HCT116 (cell line): Measurements from ENCODE around the gene GOLGA1. TPM values are rescaled to one million over a fixed set of nuclear protein-coding genes. Genes with fewer than 3 reads are reported as not detected.

ENCODE experiments used
- ATAC-seq: fragments of 200-7000 bp; cut with Tn5 transposase; 2 replicates; pipeline ENCODE4 v1.9.1; 2020; ENCODE audit warnings: mild to moderate bottlenecking, moderate library complexity
- BruUV-seq: library from RNA; stranded (reverse); fragments of 400-500 nt; replicated peaks from 2 replicates; lab custom pipeline; 2021; lab: Mats Ljungman, UMichigan
- CTCF ChIA-PET: fragments of 300-600 bp; sonication (Branson Sonifier 250); formaldehyde crosslinking; loops from one replicate; lab custom pipeline; 2021; ENCODE audit warnings: antibody characterized with exemption; lab: Charles Lee
- POLR2A ChIA-PET: fragments of 300-600, 350-600 bp; sonication (Branson Sonifier 250); formaldehyde crosslinking; loops from one replicate; lab custom pipeline; 2021; ENCODE audit warnings: antibody characterized with exemption; lab: Charles Lee
- RAD21 ChIA-PET, 2 experiments: fragments of 300-600 bp; sonication (Branson Sonifier 250); formaldehyde crosslinking; loops; one replicate each; lab custom pipeline; 2023; ENCODE audit warnings: low total read pairs in 2 of 2; ENCODE audit not compliant: uncharacterized antibody in 2 of 2, unreplicated experiment in 2 of 2, low non-redundant PET in 1 of 2; lab: Charles Lee
- DNase-seq: peaks from one replicate; pipeline ENCODE4 v3.0.0-alpha.2; 2010; ENCODE audit warnings: low read depth, low spot score
- H2AFZ ChIP-seq: fragments of 200-600 bp; shearing (Covaris generic), sonication (generic); 2 replicates; pipeline ENCODE4 v1.6.1; 2017; ENCODE audit warnings: low read depth, mixed run types, mixed read lengths, antibody characterized with exemption, low read length; ENCODE audit not compliant: poor library complexity, severe bottlenecking
- H3K27ac ChIP-seq: 2 replicates; pipeline ENCODE4 v1.5.1; 2012; ENCODE audit warnings: low read depth, low read length
- H3K27me3 ChIP-seq: fragments of 200-600 bp; sonication (generic); 2 replicates; pipeline ENCODE4 v1.6.1; 2016; ENCODE audit warnings: mixed run types, low read length, mixed read lengths; ENCODE audit not compliant: insufficient read depth
- H3K36me3 ChIP-seq, 2 experiments: fragments of 200-500 bp in 1 of 2; fragments of 200-600 bp in 1 of 2; sonication (Bioruptor generic) in 1 of 2; sonication (generic) in 1 of 2; 2 replicates each; pipeline versions ENCODE4 v1.5.1 to v1.6.1; 2014 to 2016; ENCODE audit warnings: low read length in 2 of 2, inconsistent platforms in 1 of 2, mixed read lengths in 1 of 2, mixed run types in 1 of 2; ENCODE audit not compliant: insufficient read depth in 2 of 2, control insufficient read depth in 1 of 2
- H3K4me1 ChIP-seq, 2 experiments: fragments of 200-600 bp in 1 of 2; sonication (generic) in 1 of 2; 2 replicates each; pipeline versions ENCODE4 v1.5.1 to v1.6.1; 2012 to 2017; ENCODE audit warnings: low read length in 2 of 2, inconsistent platforms in 1 of 2, mild to moderate bottlenecking in 1 of 2, mixed read lengths in 1 of 2, mixed run types in 1 of 2, moderate library complexity in 1 of 2; ENCODE audit not compliant: insufficient read depth in 2 of 2, control insufficient read depth in 1 of 2
- H3K4me2 ChIP-seq: fragments of 200-600 bp; sonication (generic); 2 replicates; pipeline ENCODE4 v1.6.1; 2017; ENCODE audit warnings: mixed run types, low read length, mixed read lengths
- H3K4me3 ChIP-seq, 2 experiments: fragments of 200-600 bp in 1 of 2; sonication (generic) in 1 of 2; replicated peaks in 1 of 2; 2 replicates each; pipeline ENCODE4 v1.5.1; 2011 to 2016; ENCODE audit warnings: low read length in 2 of 2, control low read depth in 1 of 2, low read depth in 1 of 2, mild to moderate bottlenecking in 1 of 2, mixed read lengths in 1 of 2, mixed run types in 1 of 2
- H3K79me2 ChIP-seq: fragments of 200-600 bp; sonication (generic); 2 replicates; pipeline ENCODE4 v1.6.1; 2017; ENCODE audit warnings: mild to moderate bottlenecking, mixed run types, low read length, moderate library complexity, mixed read lengths; ENCODE audit not compliant: insufficient read depth
- H3K9ac ChIP-seq: fragments of 200-600 bp; sonication (generic); 2 replicates; pipeline ENCODE4 v1.6.1; 2016; ENCODE audit warnings: low read length, mixed read lengths
- H3K9me2 ChIP-seq: fragments of 200-600 bp; sonication (generic), shearing (Covaris generic); 2 replicates; pipeline ENCODE4 v1.6.1; 2017; ENCODE audit warnings: mixed run types, mild to moderate bottlenecking, moderate library complexity; ENCODE audit not compliant: insufficient read depth
- H3K9me3 ChIP-seq, 2 experiments: fragments of 200-500 bp in 1 of 2; fragments of 200-600 bp in 1 of 2; sonication (Bioruptor generic) in 1 of 2; sonication (generic) in 1 of 2; 2 replicates each; pipeline ENCODE4 v1.6.1; 2014 to 2017; ENCODE audit warnings: low read length in 2 of 2, mixed read lengths in 2 of 2, inconsistent platforms in 1 of 2, low read depth in 1 of 2, mild to moderate bottlenecking in 1 of 2, mixed run types in 1 of 2, moderate library complexity in 1 of 2; ENCODE audit not compliant: control insufficient read depth in 1 of 2, insufficient read depth in 1 of 2
- H4K20me1 ChIP-seq: fragments of 200-600 bp; sonication (generic), shearing (Covaris generic); 2 replicates; pipeline ENCODE4 v1.6.1; 2017; ENCODE audit warnings: mixed run types, mild to moderate bottlenecking, moderate library complexity; ENCODE audit not compliant: insufficient read depth
- ATF3 ChIP-seq: IDR thresholded peaks from 2 replicates; pipeline ENCODE4 v1.6.1; 2012
- CEBPB ChIP-seq: IDR thresholded peaks from 2 replicates; pipeline ENCODE4 v1.6.1; 2012; ENCODE audit warnings: low read depth
- CTCF ChIP-seq, 3 experiments: fragments of 200-600 bp in 1 of 3; sonication (generic) in 1 of 3; IDR thresholded peaks in 2 of 3; conservative IDR thresholded peaks in 1 of 3; 2 replicates each; pipeline ENCODE4 v1.5.1; 2012 to 2017; ENCODE audit warnings: low read depth in 2 of 3, low read length in 2 of 3, antibody characterized with exemption in 1 of 3, borderline replicate concordance in 1 of 3, control low read depth in 1 of 3, mild to moderate bottlenecking in 1 of 3, mixed read lengths in 1 of 3, mixed run types in 1 of 3, moderate library complexity in 1 of 3; ENCODE audit not compliant: insufficient read depth in 1 of 3
- EZH2phosphoT487 ChIP-seq: fragments of 200-600 bp; IDR thresholded peaks from 2 replicates; pipeline ENCODE4 v1.6.1; 2018; ENCODE audit warnings: antibody characterized with exemption, borderline replicate concordance
- MAX ChIP-seq: IDR thresholded peaks from 2 replicates; pipeline ENCODE4 v1.6.1; 2012
- POLR2A ChIP-seq: IDR thresholded peaks from 2 replicates; pipeline ENCODE4 v1.7.0; 2011; ENCODE audit warnings: borderline replicate concordance; ENCODE audit not compliant: insufficient read depth, insufficient read length; ENCODE audit errors: extremely low read depth
- SIN3A ChIP-seq: IDR thresholded peaks from 2 replicates; pipeline ENCODE4 v1.6.1; 2012; ENCODE audit warnings: low read depth
- SRF ChIP-seq: IDR thresholded peaks from 2 replicates; pipeline ENCODE4 v1.6.1; 2012; ENCODE audit warnings: low read depth
- YY1 ChIP-seq: IDR thresholded peaks from 2 replicates; pipeline ENCODE4 v1.6.1; 2011; ENCODE audit warnings: low read length, low read depth, moderate library complexity, mild to moderate bottlenecking; ENCODE audit not compliant: insufficient replicate concordance; ENCODE audit errors: extremely low read depth
- ZBTB33 ChIP-seq: IDR thresholded peaks from 2 replicates; pipeline ENCODE4 v1.6.1; 2011; ENCODE audit warnings: mild to moderate bottlenecking, low read length, moderate library complexity; ENCODE audit not compliant: insufficient replicate concordance; ENCODE audit errors: extremely low read depth
- intact Hi-C: fragments of 100-400 bp; cut with micrococcal nuclease; formaldehyde crosslinking; loops from 2 replicates; pipeline ENCODE4 v1.10.0; 2022
- total RNA-seq: library from RNA; stranded (reverse); gene quantifications from one replicate; pipeline ENCODE4 v1.2.1, GENCODE V29; 2021; ENCODE audit not compliant: unreplicated experiment

Gene GOLGA1
- total RNA-seq, 1 experiment from 2014 or later: 13.1 TPM

- Histone ChIP-seq H3K4me3 (no peak overlapping the region), H3K4me1 (no peaks in the 10 kb centered on the region), H2AFZ (no peak overlapping the region), H3K9ac (no peak overlapping the region), H3K36me3 (no peaks in the 10 kb centered on the region), H3K27ac (no peak overlapping the region), H3K9me3 (no peaks in the 10 kb centered on the region), H4K20me1 (no peaks in the 10 kb centered on the region)
- ATAC-seq (no peak), DNase-seq (no peak)
- ChIA-PET POLR2A (no interaction called here), RAD21 (no interaction called here)
- TF ChIP-seq EZH2phosphoT487: no peak
- TF ChIP-seq SIN3A: no peak
- TF ChIP-seq ATF3: no peak
- TF ChIP-seq SRF: no peak
- no peak for TF ChIP-seq CTCF (IDR thresholded peaks at IDR 0.05 in 2 of 3, conservative IDR thresholded peaks at IDR 0.05 in 1 of 3; ENCODE audit: borderline replicate concordance in 1 of 3, insufficient read depth in 1 of 3, low read depth in 2 of 3, low read length in 2 of 3)
- no peak for TF ChIP-seq MAX
- TF ChIP-seq ZBTB33: no peak
- TF ChIP-seq CEBPB: no peak
- TF ChIP-seq POLR2A: no peak
- no peak for TF ChIP-seq YY1
- TF ChIP-seq, all 23 proteins: peak for 0
- Histone ChIP-seq H3K27me3 (no peaks in the 10 kb centered on the region), H3K4me2 (no peak overlapping the region), H3K79me2 (no peaks in the 10 kb centered on the region), H3K9me2 (no peaks in the 10 kb centered on the region)
- no TSS peak for BruUV-seq
- intact Hi-C loops: no loop called here
- CTCF ChIA-PET: no interaction called here
Observed at GRCh38 chr9:124980431-124980830, 39.5 kb upstream of the GOLGA1 start.
